Embryonic facial prominence (tissue), 1 donor: ENCODE data around the gene RAD52.

Experiments
- DNase-seq: peaks from one replicate; pipeline ENCODE4 v3.0.0-alpha.2; 2016; ENCODE audit errors: extremely low spot score

RAD52 gene

DNA sequence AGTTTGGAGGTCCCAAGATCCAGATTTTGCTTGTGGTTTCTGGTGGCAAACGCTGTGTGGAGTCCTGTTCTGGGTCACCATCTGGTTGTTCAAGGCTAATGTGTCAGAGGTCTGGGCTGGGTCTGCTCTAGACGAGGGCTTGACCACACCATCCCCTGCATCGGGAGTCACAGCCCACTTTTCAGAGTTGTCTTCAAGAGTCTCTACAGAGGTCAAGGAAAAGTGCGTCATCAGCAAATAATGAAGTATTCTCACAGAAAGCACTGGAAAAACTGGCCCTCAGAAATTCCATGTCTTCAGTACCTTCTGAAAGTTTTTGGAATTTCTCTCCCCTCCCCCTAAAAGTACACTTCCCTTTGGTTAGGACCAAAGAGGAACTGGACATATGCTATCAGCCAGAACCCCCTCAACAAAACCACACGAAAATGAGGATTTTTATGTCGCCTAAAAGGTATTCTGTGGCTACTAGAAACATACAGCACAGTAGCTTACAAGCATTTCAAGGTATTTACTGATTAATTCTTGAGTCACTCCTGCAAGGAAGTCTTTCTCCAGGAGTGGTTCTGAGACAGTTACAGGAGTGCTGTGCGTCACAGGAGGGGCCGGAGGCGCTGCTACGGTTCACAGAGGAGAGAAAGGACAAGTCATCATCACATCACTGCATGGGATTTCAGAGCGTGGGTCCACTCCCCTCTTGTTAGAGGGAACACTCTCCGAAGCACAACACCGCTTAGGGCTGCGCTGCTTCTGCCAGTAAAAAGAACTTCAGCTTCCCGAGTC lies 35.4 kb downstream of the RAD52 start:
- no peak for DNase-seq

DNA sequence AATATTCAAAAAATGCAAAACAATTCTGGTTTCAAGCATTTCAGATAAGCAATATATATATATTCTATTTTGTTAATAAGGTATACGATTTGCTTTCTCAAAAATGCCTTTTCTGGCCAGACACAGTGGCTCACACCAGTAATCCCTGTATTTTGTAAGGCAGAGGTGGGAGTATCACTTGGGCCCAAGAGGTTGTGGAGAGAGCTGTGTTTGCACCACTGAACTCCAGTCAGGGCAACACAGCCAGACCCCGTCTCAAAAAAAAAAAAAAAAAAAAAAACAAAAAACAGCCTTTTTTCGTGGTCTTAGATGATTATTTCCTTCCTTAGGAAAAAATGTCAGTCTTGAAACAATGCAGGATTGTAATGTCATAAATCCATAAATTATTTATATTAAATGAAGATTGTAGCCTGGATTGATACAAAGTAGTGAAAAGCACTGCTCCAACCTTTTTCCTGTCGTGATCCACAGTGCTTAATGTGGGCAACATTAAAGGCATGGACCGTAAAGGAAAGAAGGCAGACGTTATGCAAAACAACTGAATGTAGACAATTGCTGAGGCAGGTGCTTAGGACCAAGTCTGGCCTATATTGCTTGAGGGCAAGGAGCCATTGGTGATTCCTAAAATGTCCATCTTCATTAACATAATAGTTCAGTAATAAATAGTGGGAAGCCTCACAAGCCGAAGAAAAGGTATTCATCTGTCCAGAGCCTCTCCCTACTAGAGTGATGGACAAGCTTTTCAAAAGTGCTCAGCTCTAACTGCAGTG lies 36.8 kb downstream of the RAD52 start:
- no peak for DNase-seq

DNA sequence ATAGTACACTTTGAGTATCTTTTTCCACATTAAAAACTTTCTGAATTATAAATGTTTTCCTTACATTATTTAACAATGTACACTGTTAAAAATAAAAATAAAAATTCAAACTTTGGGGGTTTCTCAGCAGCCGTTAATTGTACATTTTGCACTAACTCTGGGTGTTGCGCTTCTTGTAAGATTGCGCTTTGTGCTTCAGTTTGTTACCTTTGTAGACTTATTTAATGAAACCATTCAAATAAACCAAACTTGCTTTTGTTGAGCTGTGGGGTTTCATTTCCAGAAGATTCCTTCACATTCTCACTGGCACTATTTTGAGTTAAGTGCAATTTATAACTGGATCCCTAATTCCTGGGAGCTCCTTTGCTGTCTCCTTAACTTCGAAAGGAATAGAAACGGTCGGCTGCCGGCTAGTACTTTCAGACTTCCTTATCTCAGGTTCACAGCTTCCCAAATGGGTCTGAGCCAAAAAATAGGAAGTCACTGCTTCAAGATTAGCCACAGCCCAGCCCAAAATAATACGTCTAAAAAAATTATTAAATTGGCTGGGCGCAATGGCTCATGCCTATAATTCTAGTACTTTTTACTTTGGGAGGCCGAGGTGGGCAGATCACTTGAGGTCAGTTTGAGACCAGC lies 38.2 kb downstream of the RAD52 start:
- no peak for DNase-seq

DNA sequence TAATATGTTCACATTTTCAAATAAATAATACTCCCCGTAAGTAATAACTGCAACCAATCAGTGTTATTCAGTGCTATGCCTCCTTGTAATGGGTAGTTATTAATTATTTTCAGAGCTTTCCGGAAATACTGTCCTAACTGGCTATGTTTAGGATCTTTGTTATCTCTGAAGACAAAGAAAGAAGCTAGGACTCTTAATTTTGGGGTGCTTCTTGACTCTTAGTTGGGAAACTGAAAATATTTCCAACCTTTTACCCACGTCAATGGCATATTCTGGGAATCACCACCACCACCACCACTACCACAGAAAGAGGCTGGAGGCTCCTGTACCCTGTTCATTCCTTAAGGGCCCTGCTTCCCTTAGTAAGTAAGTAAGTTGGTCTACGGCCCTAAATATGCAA lies 39.1 kb downstream of the RAD52 start:
- no peak for DNase-seq

DNA sequence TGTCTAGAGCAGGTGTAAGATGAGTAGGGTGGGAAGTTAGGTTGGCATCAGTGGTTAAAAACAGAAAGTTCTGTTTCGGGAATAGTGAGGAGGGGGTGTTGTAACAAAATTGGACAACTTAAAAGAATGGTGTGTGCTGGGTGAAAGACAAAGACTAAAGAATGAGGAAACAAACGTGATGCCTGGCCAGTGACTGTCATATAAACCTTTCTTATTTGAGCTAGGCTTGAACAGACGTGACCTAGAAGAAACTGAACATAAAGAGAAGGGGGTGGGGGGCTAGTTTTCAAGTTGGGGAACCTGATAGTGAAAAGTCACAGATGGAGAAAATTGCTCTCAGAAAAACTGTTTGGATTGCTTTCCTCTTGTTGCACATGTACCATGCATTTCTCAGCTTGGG lies 39.6 kb downstream of the RAD52 start:
- DNase-seq, result no peak

DNA sequence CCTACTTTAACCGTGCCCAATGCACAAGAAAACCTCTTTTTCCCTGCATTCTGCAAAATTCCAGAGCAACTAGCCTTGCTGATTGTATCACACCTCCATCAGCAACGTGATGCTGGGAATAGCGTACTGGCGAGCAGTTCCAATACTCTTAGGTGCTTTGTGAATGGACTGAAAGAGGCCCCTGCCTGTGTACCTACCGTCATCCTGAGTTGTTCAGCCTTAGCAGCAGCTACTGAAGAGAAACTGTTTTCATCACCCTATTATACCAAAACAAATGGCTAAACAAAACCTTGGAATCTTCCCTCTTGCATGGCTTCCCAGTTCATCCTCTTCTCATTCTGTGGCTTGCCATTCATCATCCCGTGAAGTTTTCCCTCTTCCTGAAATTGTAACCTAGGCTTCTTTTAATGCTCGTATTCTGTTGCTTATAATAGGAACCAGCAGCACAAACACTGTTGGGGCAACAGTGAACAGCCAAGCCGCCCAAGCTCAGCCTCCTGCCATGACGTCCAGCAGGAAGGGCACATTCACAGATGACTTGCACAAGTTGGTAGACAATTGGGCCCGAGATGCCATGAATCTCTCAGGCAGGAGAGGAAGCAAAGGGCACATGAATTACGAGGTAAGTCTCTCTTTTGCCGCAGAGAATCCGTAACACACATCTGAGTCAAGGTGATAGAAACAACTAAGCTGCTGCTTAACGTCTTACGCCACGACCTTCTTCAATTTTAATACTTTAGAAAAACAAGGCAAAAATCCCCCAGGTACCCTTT lies 41.9 kb downstream of the RAD52 start:
- no peak for DNase-seq

DNA sequence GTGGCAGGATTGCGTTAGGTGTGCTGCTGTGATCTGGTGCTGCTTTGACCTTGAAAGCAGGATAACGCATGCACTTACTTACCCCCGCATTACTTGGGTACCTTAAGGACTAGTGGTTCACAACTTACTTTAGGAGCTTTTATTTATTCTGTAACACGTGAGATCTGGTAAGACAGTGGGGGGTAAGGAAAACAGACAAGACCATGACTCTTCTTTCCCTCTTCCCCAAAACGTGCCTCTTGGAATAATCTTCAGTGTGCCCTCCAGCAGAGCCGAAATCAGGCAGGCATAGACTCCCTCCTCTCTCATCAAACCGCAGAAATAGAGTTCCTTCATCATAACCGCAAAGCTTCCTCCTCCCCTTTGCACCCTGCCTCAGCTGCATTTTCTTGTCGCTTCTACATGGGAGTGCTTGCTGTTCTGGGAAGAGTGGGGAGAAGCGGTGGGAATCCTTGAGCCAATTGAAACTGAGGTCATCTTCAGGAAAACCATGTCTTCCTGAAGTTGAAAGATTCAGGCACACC lies 43.4 kb downstream of the RAD52 start:
- no peak for DNase-seq

DNA sequence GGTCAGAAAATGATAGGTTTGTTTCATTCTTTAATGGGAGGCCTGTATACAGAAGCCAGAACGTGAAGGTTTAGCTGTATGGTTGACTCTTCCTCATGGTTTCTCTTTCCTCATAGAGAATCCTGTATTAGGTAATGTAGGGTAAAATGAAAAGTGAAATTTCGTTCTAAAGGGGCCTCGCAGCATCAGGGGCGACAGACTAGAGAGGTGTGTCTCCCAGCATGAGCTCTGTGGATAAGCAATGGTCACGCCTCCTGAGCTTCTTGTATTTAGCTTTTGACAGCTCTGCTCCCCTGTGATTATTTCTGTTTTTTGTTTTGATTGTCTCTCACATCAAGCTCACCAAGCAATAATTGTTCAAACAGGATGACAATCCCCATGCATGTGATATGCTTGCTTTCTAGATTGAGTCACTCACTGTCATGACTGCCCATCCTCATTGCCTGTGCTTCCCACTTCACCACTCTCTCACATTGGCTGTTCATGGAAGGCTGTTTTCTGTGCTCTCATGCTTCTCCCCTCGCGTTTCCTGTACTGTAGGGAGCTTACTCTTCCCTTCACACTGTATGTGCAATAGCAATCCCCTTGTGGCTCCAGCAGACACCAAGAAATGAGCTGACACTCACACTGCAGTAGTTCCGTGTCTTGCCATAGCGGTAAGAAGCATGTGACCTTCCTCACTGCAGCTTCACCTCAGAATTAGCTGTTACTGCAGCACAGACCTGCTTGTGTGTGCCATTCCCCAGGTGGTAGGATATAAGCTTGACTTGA lies 44.0 kb downstream of the RAD52 start:
- DNase-seq, result no peak

DNA sequence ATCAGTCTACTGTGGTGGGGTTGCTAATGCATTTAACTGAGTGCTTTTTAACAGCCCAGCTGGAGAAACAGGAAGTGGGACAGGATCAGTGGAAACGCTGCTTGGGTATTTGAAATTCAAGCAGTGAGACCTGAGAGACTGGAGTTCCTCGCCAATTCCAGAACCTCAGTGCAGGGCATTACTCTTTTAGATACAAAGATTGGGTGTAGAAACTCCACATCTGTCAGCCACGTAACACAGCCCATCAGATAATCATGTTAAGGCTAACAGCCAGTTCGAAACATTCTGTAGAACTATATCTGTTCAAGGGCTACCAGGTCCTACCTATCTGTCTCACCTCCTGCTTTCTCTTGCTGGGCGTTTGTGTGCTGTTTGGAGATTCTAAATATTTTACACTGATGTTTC lies 45.5 kb downstream of the RAD52 start:
- DNase-seq, result no peak

DNA sequence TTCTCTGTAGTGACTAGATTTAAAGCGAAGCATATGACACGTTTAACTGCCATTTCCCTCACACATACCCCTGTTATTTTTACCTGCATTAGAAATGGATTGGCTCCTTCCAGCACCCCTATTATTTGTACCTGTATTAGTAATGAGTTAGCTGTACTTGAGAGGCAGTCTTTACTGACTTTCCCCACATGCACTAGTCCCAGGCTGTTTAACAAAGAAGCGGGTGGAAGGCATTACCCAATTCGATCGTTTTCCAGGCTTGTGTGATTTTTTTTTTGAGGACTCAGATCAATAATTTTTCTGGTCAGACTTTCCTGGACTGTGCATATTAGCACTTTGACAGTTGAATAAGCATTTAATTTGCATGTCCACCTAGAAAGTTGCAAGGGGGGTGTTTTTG lies 46.4 kb downstream of the RAD52 start:
- no peak for DNase-seq

DNA sequence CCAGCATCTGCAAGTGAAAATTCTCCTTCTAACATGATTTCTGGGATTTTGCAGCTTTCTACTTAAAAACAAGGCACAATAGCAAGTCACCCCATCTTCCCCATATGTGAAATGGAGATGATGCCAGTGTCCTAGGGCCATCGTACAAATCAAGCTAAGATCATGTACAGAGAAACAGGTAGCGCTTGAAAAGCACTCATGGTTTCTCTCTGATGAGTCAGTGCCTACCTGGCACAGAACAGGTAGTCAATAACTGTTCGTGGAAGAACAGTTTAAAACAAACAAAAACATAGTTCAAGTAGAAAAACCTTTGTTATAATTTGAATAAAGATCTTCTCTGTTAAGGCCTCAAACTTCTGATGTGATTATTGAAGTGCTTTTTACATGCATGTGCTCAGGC lies 46.9 kb downstream of the RAD52 start:
- DNase-seq, result no peak

DNA sequence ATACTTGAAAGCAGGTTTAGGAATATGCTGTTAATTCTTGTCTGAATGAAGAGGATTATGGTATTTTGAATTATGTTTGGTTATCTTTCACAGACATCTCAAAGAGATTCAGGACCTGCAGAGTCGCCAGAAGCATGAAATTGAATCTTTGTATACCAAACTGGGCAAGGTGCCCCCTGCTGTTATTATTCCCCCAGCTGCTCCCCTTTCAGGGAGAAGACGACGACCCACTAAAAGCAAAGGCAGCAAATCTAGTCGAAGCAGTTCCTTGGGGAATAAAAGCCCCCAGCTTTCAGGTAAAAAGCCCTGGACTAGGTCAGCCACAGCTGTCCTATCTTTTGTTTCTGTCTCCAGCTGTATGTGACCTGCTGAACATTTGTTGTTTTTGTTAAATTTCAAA lies 52.1 kb downstream of the RAD52 start:
- DNase-seq, result no peak

DNA sequence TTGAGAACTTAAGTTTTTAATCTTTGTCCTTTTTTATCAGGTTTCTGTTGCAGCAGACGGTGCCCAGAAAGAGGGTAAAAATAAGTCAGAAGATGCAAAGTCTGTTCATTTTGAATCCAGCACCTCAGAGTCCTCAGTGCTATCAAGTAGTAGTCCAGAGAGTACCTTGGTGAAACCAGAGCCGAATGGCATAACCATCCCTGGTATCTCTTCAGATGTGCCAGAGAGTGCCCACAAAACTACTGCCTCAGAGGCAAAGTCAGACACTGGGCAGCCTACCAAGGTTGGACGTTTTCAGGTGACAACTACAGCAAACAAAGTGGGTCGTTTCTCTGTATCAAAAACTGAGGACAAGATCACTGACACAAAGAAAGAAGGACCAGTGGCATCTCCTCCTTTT lies 53.5 kb downstream of the RAD52 start:
- no peak for DNase-seq

DNA sequence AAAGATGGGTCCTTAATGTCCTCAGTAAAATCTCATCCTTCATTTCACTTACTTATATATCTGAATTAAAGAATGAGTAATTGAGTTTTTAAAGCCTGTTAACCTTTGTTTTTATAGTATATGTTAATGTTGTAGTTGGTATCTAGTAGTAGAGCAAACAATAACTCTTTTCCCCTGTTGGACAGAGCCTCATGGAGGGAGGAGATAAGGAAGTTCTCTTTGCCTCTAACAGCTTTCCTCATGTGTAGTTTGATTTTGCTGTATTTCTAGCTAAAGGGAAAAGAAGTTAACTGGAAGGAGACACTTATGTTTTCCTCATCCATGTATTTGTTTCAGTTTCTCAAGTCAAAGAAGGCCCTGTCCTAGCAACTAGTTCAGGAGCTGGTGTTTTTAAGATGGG lies 55.3 kb downstream of the RAD52 start:
- no peak for DNase-seq

DNA sequence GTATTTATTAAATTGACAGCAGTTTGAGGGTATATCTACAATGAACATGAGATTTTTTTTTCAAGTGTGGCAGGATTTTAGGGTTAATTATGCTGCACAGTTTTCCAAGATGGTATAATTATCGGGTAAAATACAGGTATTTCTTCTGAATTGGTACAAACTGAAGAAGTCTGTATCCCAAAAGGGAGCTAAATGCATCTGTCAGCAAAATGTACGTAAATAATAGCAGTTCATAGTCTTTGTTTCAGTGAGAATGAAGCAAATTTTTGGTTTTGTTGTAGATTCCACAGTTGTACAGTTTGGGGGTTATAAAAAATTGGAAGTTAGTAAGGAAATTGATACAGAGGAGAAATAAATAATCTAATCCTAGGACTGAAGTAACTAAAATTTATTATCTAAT lies 63.3 kb downstream of the RAD52 start:
- DNase-seq, result no peak

DNA sequence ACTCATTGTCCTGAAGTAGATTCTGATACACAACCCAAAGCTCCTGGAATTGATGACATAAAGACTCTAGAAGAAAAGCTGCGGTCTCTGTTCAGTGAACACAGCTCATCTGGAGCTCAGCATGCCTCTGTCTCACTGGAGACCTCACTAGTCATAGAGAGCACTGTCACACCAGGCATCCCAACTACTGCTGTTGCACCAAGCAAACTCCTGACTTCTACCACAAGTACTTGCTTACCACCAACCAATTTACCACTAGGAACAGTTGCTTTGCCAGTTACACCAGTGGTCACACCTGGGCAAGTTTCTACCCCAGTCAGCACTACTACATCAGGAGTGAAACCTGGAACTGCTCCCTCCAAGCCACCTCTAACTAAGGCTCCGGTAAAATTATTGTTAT lies 63.8 kb downstream of the RAD52 start:
- no peak for DNase-seq

DNA sequence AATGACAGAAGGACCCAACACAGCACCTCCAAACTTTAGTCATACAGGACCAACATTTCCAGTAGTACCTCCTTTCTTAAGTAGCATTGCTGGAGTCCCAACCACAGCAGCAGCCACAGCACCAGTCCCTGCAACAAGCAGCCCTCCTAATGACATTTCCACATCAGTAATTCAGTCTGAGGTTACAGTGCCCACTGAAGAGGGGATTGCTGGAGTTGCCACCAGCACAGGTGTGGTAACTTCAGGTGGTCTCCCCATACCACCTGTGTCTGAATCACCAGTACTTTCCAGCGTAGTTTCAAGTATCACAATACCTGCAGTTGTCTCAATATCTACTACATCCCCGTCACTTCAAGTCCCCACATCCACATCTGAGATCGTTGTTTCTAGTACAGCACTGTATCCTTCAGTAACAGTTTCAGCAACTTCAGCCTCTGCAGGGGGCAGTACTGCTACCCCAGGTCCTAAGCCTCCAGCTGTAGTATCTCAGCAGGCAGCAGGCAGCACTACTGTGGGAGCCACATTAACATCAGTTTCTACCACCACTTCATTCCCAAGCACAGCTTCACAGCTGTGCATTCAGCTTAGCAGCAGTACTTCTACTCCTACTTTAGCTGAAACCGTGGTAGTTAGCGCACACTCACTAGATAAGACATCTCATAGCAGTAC lies 64.6 kb downstream of the RAD52 start:
- no peak for DNase-seq

DNA sequence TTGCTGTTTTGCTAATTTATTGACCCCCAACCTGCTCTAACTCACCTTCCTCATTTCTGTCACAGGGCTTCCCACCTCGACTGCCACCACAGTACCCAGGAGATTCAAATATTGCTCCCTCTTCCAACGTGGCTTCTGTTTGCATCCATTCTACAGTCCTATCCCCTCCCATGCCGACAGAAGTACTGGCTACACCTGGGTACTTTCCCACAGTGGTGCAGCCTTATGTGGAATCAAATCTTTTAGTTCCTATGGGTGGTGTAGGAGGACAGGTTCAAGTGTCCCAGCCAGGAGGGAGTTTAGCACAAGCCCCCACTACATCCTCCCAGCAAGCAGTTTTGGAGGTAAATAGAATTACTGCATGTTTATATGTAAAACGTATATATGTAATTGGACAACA lies 68.8 kb downstream of the RAD52 start:
- no peak for DNase-seq

DNA sequence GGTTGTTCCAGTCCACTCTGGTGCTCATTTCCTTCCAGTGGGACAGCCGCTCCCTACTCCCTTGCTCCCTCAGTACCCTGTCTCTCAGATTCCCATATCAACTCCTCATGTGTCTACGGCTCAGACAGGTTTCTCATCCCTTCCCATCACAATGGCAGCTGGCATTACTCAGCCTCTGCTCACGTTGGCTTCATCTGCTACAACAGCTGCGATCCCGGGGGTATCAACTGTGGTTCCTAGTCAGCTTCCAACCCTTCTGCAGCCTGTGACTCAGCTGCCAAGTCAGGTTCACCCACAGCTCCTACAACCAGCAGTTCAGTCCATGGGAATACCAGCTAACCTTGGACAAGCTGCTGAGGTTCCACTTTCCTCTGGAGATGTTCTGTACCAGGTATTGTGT lies 69.9 kb downstream of the RAD52 start:
- no peak for DNase-seq

DNA sequence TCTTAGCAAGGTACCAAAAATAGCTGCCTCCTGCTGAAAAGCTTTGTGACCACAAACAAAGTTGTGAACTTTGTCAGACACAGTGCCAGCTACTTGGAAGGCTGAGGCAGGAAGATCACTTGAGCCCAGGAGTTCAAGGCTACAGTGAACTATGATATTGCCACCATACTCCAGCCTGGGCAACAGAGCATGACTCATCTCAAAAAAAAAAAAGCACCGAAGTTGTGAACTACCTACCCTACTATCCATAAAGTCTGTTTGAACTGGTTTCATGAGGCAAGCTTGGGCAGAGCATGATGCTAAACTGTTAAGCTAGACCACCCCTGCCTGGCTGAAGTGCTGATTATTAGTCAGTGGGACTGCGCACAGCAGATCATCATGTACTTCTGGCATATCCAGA lies 75.5 kb downstream of the RAD52 start:
- no peak for DNase-seq

DNA sequence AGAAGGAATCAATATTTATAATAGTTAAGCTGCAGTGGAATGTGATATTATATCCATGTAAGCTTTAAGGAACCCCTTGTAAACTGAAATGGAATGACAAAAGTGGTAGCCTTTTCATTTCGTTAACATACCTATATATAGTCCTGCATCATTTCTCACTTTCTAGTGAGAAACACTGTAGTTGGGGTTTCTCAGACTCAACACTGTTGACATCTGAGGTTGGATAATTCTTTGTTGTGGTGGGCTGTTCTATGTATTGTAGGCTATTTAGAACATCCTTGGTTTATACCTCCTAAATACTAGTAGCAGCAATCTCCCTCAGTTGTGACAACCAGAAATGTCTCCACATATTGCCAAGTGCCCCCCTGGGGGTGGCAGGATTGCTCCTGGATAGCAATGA lies 79.1 kb downstream of the RAD52 start:
- DNase-seq, result no peak
